Activated CD8-positive, alpha-beta memory T cell treated with anti-CD3 and anti-CD28 coated beads, Interleukin-2, amount 50 U/mL, for 48 hours (primary cell): ENCODE data around the gene SPEF2.

Source experiments
- DNase-seq: peaks from one replicate; pipeline ENCODE4 v3.0.0-alpha.2; 2020

Gene SPEF2

GRCh38 chr5:35785601-35786085, 168.0 kb downstream of the SPEF2 start:
- peak; percentile 72 for DNase-seq

- no peak for DNase-seq
Measured at GRCh38 chr5:35788724-35789123, 171.1 kb downstream of the SPEF2 start.

GRCh38 chr5:35789732-35790456, 172.2 kb downstream of the SPEF2 start:
- no peak for DNase-seq

GRCh38 chr5:35790457-35790822, 172.8 kb downstream of the SPEF2 start:
- DNase-seq = no peak

GRCh38 chr5:35794328-35794619, 176.6 kb downstream of the SPEF2 start:
- DNase-seq = no peak

- DNase-seq = no peak
Measured at GRCh38 chr5:35794684-35795375, 177.2 kb downstream of the SPEF2 start.

GRCh38 chr5:35799181-35799580, 181.5 kb downstream of the SPEF2 start:
- no peak for DNase-seq

- DNase-seq = no peak
Measured at GRCh38 chr5:35799753-35800152, 182.1 kb downstream of the SPEF2 start.

- DNase-seq = no peak
Measured at GRCh38 chr5:35803191-35803651, 185.6 kb downstream of the SPEF2 start.

- DNase-seq = no peak
Measured at GRCh38 chr5:35804201-35804653, 186.6 kb downstream of the SPEF2 start.

- DNase-seq = no peak
Measured at GRCh38 chr5:35804841-35805240, 187.2 kb downstream of the SPEF2 start.

- no peak for DNase-seq
Measured at GRCh38 chr5:35810601-35811000, 192.9 kb downstream of the SPEF2 start.

- DNase-seq = no peak
Measured at GRCh38 chr5:35811108-35811741, 193.6 kb downstream of the SPEF2 start.

- DNase-seq = no peak
Measured at GRCh38 chr5:35813521-35813920, 195.9 kb downstream of the SPEF2 start.

GRCh38 chr5:35815089-35815936, 197.7 kb downstream of the SPEF2 start:
- no peak for DNase-seq

GRCh38 chr5:35816881-35817521, 199.3 kb downstream of the SPEF2 start:
- DNase-seq = no peak

GRCh38 chr5:35819026-35819425, 201.4 kb downstream of the SPEF2 start:
- no peak for DNase-seq

- DNase-seq = no peak
Measured at GRCh38 chr5:35819668-35820067, 202.0 kb downstream of the SPEF2 start.

GRCh38 chr5:35820735-35821134, 203.1 kb downstream of the SPEF2 start:
- DNase-seq = no peak

GRCh38 chr5:35821513-35821912, 203.8 kb downstream of the SPEF2 start:
- no peak for DNase-seq

GRCh38 chr5:35822511-35822910, 204.8 kb downstream of the SPEF2 start:
- DNase-seq = no peak

GRCh38 chr5:35823347-35824098, 205.9 kb downstream of the SPEF2 start:
- DNase-seq = no peak
